ENCODE measurements around the gene TRERF1.

- TF ChIP-seq POLR2A (IDR thresholded peaks at IDR 0.05; ENCODE audit: low read length) (no peak), GATA1 (IDR thresholded peaks at IDR 0.05; ENCODE audit: low read depth, low read length) (no peak)
These were observed 20.0 kb upstream of the TRERF1 start for GRCh38 chr6:42471714-42472113.
